Aorta (tissue), 5 donors: ENCODE results near the gene QPRT. TPM values are rescaled to one million over a fixed set of nuclear protein-coding genes. Genes with fewer than 3 reads are reported as not detected.
"Not testable (repeated sequence)": the region's sequence is repeated elsewhere in the genome, so short reads cannot be mapped to it uniquely, and the experiment has no call there.

Experiments
- ATAC-seq: fragments of 200-7000 bp; cut with Tn5 transposase; one replicate; pipeline ENCODE4 v1.9.1; 2022; ENCODE audit warnings: moderate library complexity; ENCODE audit not compliant: low FRiP score
- DNase-seq, 2 donors: peaks; one replicate each; pipeline ENCODE4 v3.0.0-alpha.2; 2020
- H3K27ac ChIP-seq, 2 donors: one replicate each; pipeline ENCODE4 v1.5.1; 2013; ENCODE audit warnings: low read length in 2 of 2, mild to moderate bottlenecking in 2 of 2, moderate library complexity in 2 of 2, control low read depth in 1 of 2, inconsistent platforms in 1 of 2, low read depth in 1 of 2
- H3K27me3 ChIP-seq, 2 donors: one replicate each; pipeline ENCODE4 v1.6.1; 2013; ENCODE audit warnings: control low read depth in 1 of 2, low read length in 1 of 2, mild to moderate bottlenecking in 1 of 2, moderate library complexity in 1 of 2; ENCODE audit not compliant: insufficient read depth in 2 of 2, control insufficient read depth in 1 of 2
- H3K36me3 ChIP-seq, 2 donors: one replicate each; pipeline ENCODE4 v1.6.1; 2013; ENCODE audit warnings: control low read depth in 1 of 2, low read length in 1 of 2, mild to moderate bottlenecking in 1 of 2; ENCODE audit not compliant: insufficient read depth in 2 of 2, control insufficient read depth in 1 of 2
- H3K4me1 ChIP-seq, 2 donors: one replicate each; pipeline ENCODE4 v1.6.1; 2013; ENCODE audit warnings: low read length in 2 of 2, control low read depth in 1 of 2, mild to moderate bottlenecking in 1 of 2, moderate library complexity in 1 of 2; ENCODE audit not compliant: insufficient read depth in 2 of 2, control insufficient read depth in 1 of 2
- H3K4me3 ChIP-seq, 2 donors: one replicate each; pipeline ENCODE4 v1.5.1; 2013; ENCODE audit warnings: low read length in 2 of 2, control low read depth in 1 of 2, mild to moderate bottlenecking in 1 of 2
- H3K9me3 ChIP-seq: one replicate; pipeline ENCODE4 v1.6.1; 2013; ENCODE audit warnings: mild to moderate bottlenecking, low read length; ENCODE audit not compliant: control insufficient read depth
- WGBS, 2 donors: extraction: QIAGEN DNeasy Blood & Tissue Kit; methylation state at CpG; one replicate each; pipeline ENCODE4 v1.1.7; 2013; 5-methylcytosine and 5-hydroxymethylcytosine counted together
- intact Hi-C, 2 donors: fragments of 100-400 bp; cut with DNase I; formaldehyde crosslinking; loops; one replicate each; pipeline versions ENCODE4 v1.14.2 to v1.15.0; 2022
- long read RNA-seq, 2 donors: library from polyadenylated mRNA; unstranded; transcript quantifications; one replicate each; pipeline ENCODE4 v2.0.0, GENCODE V29; 2020 to 2021
- polyA plus RNA-seq, 2 donors: library from polyadenylated mRNA; stranded (reverse); fragments of 200-250 nt; gene quantifications; one replicate each; pipeline ENCODE4 v1.2.3, GENCODE V29; 2013
- total RNA-seq, 2 donors: library from RNA; stranded (reverse); fragmentation: NEBNext Ultra II Directional; extraction: Animal tissue kit (Norgen Biotek cat#: 25700); gene quantifications; one replicate each; pipeline ENCODE4 v1.2.1, GENCODE V29; 2021
- donor health status: healthy with polysubstance abuse.
- donor health status: Bipolar disorder and iron deficiency.
- donor health status: DM: no; HTN: no; CAD: no.
- donor health status: DM: no; HTN: no; CAD: no.
- donor health status: DM: yes; HTN: yes; CAD: no.

Gene QPRT
- total RNA-seq (1 to 10 TPM; 1.6 to 4.4 TPM), polyA plus RNA-seq (1 to 10 TPM in 1 of 2 donors, under 1 TPM in 1; 0.61 to 6.1 TPM)
- long read RNA-seq, donor 1, transcript QPRT-202 (4 exons, 2,343 nt) = major isoform, 11 of 13 reads
- long read RNA-seq, donor 1, partial matches to known transcripts = 2 of 13 reads
- long read RNA-seq, donor 1, other reads (novel, unspliced or antisense) = 0 of 13 reads
- long read RNA-seq, donor 2, partial matches to known transcripts = 0 of 3 reads
- long read RNA-seq, donor 2, other reads (novel, unspliced or antisense) = 1 of 3 reads

DNA sequence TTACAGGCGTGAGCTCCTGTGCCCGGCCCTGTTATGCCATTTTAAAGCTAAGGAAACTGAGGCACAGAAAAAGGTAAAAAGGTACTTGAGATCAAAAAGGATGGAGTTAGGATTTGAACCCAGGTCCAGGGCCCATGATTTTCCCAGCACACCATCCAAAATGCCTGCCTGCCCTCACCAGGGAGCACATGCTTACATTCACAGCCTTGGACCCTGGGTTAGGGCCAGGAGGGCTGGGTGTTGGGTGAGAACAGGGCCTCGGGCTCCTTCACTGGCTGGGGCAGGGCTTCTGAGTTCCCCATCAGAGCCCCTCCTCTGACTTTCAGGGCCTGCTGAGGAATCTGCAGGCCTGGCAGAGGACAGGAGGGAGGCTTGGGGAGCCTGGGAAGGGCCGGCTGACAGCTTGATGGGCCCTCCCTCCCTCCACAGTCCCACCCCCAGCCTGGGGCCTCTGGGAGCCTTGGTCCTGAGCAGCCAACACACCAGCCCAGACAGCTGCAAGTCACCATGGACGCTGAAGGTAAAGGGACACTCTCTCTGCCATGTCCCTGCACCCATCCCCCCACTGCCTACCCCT is at the start of gene QPRT:
TSS of gene QPRT (plus strand) at position 490 of the 577 bp plus-strand sequence. CDS start at position 508, 18 bp downstream.
- Histone ChIP-seq H3K27ac (no peak within 1 kb of the TSS), H3K9me3 (no peaks in the 10 kb centered on the region), H3K4me1 (no peaks in the 10 kb centered on the region), H3K4me3 (no peak within 1 kb of the TSS), H3K27me3 (no peaks in the 10 kb centered on the region), H3K36me3 (no peaks in the 10 kb centered on the region)
- DNase-seq (no peak), ATAC-seq (peak; percentile 36)
- WGBS, 2 donors = 45 to 49% methylated on average over 5 of the region's 5 CpGs
- intact Hi-C loops = no loop called here

DNA sequence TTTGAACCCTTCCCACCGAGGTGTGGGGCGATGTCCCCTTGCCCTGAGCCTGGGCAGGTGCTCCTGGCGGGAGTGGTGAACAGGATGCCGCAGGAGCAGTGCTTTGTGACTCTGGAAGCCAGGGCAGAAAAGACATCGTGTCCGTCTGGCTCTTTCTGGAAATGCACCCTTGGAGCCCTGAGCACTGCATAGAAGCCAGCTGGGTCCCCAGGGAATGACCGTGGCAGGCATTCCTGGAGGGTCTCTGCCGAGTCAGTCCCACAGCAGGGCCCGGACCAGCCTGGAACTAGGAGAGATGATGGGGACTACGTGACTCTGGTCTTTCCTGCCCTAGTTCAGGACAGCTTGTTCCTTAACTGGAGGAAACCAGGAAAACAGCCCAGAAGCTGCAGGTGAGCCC is 49.7 kb upstream of the QPRT start:
- H3K36me3 ChIP-seq, H3K4me3 ChIP-seq, H3K4me1 ChIP-seq, intact Hi-C loops, H3K9me3 ChIP-seq, H3K27me3 ChIP-seq: not testable (repeated sequence)
- H3K27ac ChIP-seq = peak overlapping the region in 1 of 2 donors; percentile 13
- 15 to 19% methylated on average over 10 of the region's 10 CpGs for WGBS, 2 donors
- ATAC-seq (peak; percentile 62), DNase-seq (peak in 1 of 2 donors; percentile 13)

DNA sequence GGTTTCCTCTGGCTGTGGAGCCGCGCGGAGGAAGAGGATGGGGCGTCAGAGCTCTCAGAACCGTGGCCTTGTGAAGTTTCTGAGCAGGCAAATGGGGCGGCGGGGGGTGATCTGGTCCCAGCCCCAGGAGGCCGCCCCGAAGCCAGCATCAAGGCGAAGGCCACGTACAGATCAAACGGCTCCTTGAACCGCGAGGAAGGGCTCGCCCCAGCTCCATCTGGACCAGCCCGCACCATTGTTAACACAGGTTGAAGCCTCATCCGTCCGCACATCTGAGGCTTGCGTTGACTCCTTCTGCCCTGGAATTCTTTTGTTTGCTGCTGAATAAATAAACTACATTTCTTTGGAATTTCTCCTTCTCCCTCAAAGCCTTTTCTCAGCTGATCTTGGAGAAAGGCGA is 47.3 kb upstream of the QPRT start:
- 80 to 86% methylated on average over 15 to 20 of the region's 20 CpGs for WGBS, 2 donors
- H3K27ac ChIP-seq, H3K9me3 ChIP-seq, ATAC-seq, intact Hi-C loops, H3K4me3 ChIP-seq, H3K4me1 ChIP-seq, H3K27me3 ChIP-seq, H3K36me3 ChIP-seq: not testable (repeated sequence)
- DNase-seq = peak in 1 of 2 donors; percentile 20

DNA sequence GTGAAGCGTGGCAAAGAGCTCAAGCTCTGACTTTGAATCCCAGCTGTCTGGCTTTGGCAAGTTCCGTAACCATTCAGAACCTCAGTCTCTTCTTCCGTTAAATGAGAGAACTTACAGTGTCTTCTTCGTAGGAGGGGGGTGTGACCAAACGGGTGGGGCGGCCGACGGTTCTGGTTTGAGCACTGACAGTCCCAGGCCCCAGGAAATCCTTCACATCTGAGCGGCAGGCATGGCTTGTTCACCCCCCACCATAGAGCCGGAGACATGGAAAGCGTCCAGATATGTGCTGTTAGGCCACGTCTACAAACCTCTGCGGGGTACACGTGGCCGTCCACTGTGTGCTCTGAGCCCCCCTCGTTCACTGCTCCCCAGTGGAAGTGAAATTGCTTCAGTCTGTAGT is 43.1 kb upstream of the QPRT start:
- H3K9me3 ChIP-seq, H3K27me3 ChIP-seq, ATAC-seq, H3K27ac ChIP-seq, H3K4me1 ChIP-seq, intact Hi-C loops, H3K36me3 ChIP-seq, H3K4me3 ChIP-seq: not testable (repeated sequence)
- WGBS, 2 donors = 86 to 87% methylated on average over 15 of the region's 16 CpGs
- DNase-seq = peak in 1 of 2 donors; percentile 18

DNA sequence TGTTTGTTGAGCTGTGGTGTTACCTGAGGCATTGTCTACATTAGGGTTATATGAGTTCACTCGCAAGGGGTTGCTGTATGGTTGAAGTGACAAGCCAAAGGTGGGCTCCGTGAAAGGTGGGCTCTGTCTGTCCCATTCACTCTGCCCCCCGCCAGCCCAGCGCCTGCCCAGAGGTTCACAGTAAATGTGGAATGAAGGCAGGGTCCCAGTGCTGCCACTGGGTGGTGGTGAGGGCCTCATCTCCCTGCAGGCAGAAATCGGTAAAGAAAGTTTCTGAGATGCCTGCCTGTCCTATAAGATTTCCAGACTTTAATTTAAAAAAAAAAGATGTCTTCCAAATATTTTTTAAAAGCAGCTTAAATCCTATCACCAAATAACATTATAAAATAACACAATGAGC is 42.6 kb upstream of the QPRT start:
- intact Hi-C loops, ATAC-seq: not testable (repeated sequence)
- 29 to 30% methylated on average over 1 of the region's 5 CpGs for WGBS, 2 donors

DNA sequence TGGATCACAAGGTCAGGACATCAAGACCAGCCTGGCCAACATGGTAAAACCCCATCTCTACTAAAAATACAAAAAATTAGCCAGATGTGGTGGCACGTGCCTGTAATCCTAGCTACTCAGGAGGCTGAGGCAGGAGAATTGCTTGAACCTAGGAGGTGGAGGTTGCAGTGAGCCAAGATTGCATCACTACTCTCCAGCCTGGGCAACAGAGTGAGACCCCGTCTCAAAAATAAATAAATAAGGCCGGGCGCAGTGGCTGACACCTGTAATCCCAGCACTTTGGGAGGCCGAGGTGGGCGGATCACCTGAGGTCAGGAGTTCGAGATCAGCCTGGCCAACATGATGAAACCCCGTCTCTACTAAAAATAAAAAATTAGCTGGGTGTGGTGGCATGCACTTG is 40.2 kb upstream of the QPRT start:
- H3K27me3 ChIP-seq, H3K4me3 ChIP-seq, ATAC-seq, H3K36me3 ChIP-seq, H3K27ac ChIP-seq, intact Hi-C loops, H3K9me3 ChIP-seq, H3K4me1 ChIP-seq, DNase-seq: not testable (repeated sequence)
- 96 to 97% methylated on average over 8 of the region's 8 CpGs for WGBS, 2 donors

More for the DNA sequence above, 42.6 kb upstream of the QPRT start:
- not testable (repeated sequence) for H3K4me1 ChIP-seq, H3K4me3 ChIP-seq, DNase-seq, H3K27ac ChIP-seq, H3K36me3 ChIP-seq, H3K27me3 ChIP-seq, H3K9me3 ChIP-seq

DNA sequence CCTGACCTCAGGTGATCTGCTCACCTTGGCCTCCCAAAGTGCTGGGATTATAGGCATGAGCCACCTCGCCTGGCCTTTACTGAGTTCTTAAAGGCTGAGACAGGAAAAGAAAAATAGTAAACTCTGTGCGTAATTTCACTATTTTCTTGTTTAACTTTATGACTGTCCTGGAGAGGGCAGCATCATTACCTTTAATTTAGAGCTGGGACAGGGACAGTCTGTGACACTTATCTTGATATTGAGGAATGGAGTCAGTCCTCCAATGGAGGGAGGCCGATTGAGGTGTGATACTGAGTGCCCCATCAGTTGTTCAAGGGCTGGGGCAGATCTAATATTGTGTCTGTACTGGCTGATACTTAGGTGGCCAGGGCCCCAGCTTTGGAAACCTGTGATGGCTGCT is 37.4 kb upstream of the QPRT start:
- Histone ChIP-seq H3K27me3 (no peaks in the 10 kb centered on the region), H3K9me3 (no peaks in the 10 kb centered on the region), H3K4me3 (no peak overlapping the region), H3K36me3 (no peaks in the 10 kb centered on the region), H3K27ac (no peak overlapping the region), H3K4me1 (no peaks in the 10 kb centered on the region)
- no peak for DNase-seq
- WGBS, 2 donors = 58 to 69% methylated on average over 3 of the region's 3 CpGs
- intact Hi-C loops = no loop called here
- no peak for ATAC-seq

DNA sequence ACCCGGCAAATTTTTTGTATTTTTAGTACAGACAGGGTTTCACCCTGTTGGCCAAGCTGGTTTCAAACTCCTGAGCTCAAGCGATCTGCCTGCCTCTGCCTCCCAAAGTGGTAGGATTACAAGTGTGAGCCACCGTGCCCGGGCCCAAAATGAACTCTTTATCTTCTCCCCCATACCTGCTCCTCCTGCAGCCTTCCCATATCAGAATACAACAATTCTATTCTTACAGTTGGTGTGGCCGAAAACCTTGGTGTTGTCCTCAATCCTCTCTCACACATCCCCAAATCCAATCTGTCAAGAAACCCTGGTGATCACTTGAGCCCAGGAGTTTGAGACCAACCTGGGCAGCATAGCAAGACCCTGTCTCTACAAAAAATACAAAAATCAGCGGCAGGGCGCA is 35.4 kb upstream of the QPRT start:
- 96% methylated on average over 7 of the region's 7 CpGs for WGBS, 2 donors
- ATAC-seq = no peak

DNA sequence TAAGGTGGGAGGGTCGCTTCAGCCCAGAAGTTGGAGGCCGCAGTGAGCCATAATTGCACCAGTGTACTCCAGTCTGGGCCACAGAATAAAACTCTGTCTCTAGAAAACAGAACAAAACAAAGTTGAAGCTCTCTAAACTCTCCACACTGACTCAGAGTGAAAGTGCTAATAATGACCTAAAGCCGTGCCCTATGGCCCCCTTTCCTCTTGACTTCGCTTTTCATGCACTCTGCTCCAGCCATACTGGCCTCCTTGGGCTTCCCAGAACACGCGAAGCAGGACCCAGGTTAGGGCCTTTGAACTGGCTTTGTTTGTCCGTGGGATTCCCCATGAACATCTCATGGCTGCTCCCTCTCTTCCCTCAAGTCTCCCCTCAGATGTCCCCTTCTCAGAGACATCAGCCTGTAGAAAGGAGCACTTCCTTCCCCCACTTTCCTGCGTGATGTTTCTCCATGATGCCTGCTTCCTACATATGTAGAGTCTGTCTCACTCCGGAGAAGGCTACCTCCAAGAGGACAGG is 34.6 kb upstream of the QPRT start:
- peak in 1 of 2 donors; percentile 44 for DNase-seq
- Histone ChIP-seq H3K36me3 (no peaks in the 10 kb centered on the region), H3K27me3 (no peaks in the 10 kb centered on the region), H3K27ac (no peak overlapping the region), H3K9me3 (no peaks in the 10 kb centered on the region), H3K4me3 (no peak overlapping the region), H3K4me1 (no peaks in the 10 kb centered on the region)
- 89 to 90% methylated on average over 9 of the region's 9 CpGs for WGBS, 2 donors
- no peak for ATAC-seq
- intact Hi-C loops = no loop called here

More for the DNA sequence above, 35.4 kb upstream of the QPRT start:
- intact Hi-C loops = no loop called here
- Histone ChIP-seq H3K9me3 (no peaks in the 10 kb centered on the region), H3K27ac (no peak overlapping the region), H3K36me3 (no peaks in the 10 kb centered on the region), H3K4me3 (no peak overlapping the region), H3K27me3 (no peaks in the 10 kb centered on the region), H3K4me1 (no peaks in the 10 kb centered on the region)
- peak in 1 of 2 donors; percentile 18 for DNase-seq
